HG02623 (cell line): ENCODE measurements around the gene EHMT1.
"Not testable (repeated sequence)": the region's sequence is repeated elsewhere in the genome, so short reads cannot be mapped to it uniquely, and the experiment has no call there.

Source experiments
- ATAC-seq: cut with Tn5 transposase; IDR thresholded peaks from one replicate; pipeline ENCODE4 v1.9.1; 2021; ENCODE audit warnings: moderate library complexity; ENCODE audit not compliant: unreplicated experiment

The EHMT1 gene

GRCh38 chr9:137838576-137838975 is 219.8 kb downstream of the EHMT1 start:
- no peak for ATAC-seq

- ATAC-seq: no peak
Observed at GRCh38 chr9:137843355-137843754, 224.6 kb downstream of the EHMT1 start.

- ATAC-seq: no peak
Observed at GRCh38 chr9:137851516-137852267, 232.9 kb downstream of the EHMT1 start.

- ATAC-seq: no peak
Observed at GRCh38 chr9:137853392-137853995, 234.7 kb downstream of the EHMT1 start.

- no peak for ATAC-seq
Observed at GRCh38 chr9:137860361-137860760, 241.6 kb downstream of the EHMT1 start.

- no peak for ATAC-seq
Observed at GRCh38 chr9:137865581-137866145, 246.9 kb downstream of the EHMT1 start.

GRCh38 chr9:137866226-137867141 is 247.7 kb downstream of the EHMT1 start:
- no peak for ATAC-seq

GRCh38 chr9:137870432-137870831 is 251.6 kb downstream of the EHMT1 start:
- no peak for ATAC-seq

GRCh38 chr9:137872296-137872695 is 253.5 kb downstream of the EHMT1 start:
- no peak for ATAC-seq

- ATAC-seq: no peak
Observed at GRCh38 chr9:137873408-137873807, 254.6 kb downstream of the EHMT1 start.

- no peak for ATAC-seq
Observed at GRCh38 chr9:137873858-137874362, 255.1 kb downstream of the EHMT1 start.

- ATAC-seq: no peak
Observed at GRCh38 chr9:137875354-137875753, 256.5 kb downstream of the EHMT1 start.

GRCh38 chr9:137875846-137876245 is 257.0 kb downstream of the EHMT1 start:
- no peak for ATAC-seq

GRCh38 chr9:137876269-137876668 is 257.5 kb downstream of the EHMT1 start:
- ATAC-seq: no peak

GRCh38 chr9:137876781-137877386 is 258.1 kb downstream of the EHMT1 start:
- no peak for ATAC-seq

- not testable (repeated sequence) for ATAC-seq
Observed at GRCh38 chr9:137877506-137878122, 258.8 kb downstream of the EHMT1 start, which contains the start of gene CACNA1B. Gene CACNA1B, plus strand, starts transcription at chr9:137877782. Its CDS starts 152 bp downstream, at chr9:137877934.

- ATAC-seq: no peak
Observed at GRCh38 chr9:137878146-137878941, 259.5 kb downstream of the EHMT1 start.

- no peak for ATAC-seq
Observed at GRCh38 chr9:137879052-137879451, 260.2 kb downstream of the EHMT1 start.

GRCh38 chr9:137879566-137880150 is 260.9 kb downstream of the EHMT1 start:
- no peak for ATAC-seq
